ENCODE results near the gene PPFIA1. TPM values are rescaled to one million over a fixed set of nuclear protein-coding genes. Genes with fewer than 3 reads are reported as not detected.

PPFIA1 gene
- total and polyA plus RNA-seq, 2 experiments from 2014 or later: 36.0 to 39.6 TPM

GRCh38 chr11:70314730-70315129, 44.2 kb downstream of the PPFIA1 start:
- no peak overlapping the region for H3K4me2 ChIP-seq
- peaks cover 12% of the 10 kb centered on the region for H4K20me1 ChIP-seq (ENCODE audit: insufficient read depth, poor library complexity, severe bottlenecking)
- no peak for TF ChIP-seq EZH2phosphoT487 (IDR thresholded peaks at IDR 0.05; ENCODE audit: low read depth, severe bottlenecking, unreplicated experiment)
- TF ChIP-seq EZH2 (IDR thresholded peaks at IDR 0.05; ENCODE audit: borderline replicate concordance): no peak
- no peak overlapping the region for H3K27ac ChIP-seq
- H2AFZ ChIP-seq: no peak overlapping the region
- 82% methylated on average over 10 of the region's 10 CpGs for WGBS (ENCODE audit: low lambda C conversion rate, missing lambda C conversion rate)
- no peaks in the 10 kb centered on the region for H3K9me3 ChIP-seq (ENCODE audit: low read depth)
- no peaks in the 10 kb centered on the region for H3K27me3 ChIP-seq
- peaks cover 55% of the 10 kb centered on the region for H3K79me2 ChIP-seq
- peaks cover 5% of the 10 kb centered on the region for H3K4me1 ChIP-seq (ENCODE audit: insufficient read depth)
- H3K9me2 ChIP-seq (replicated peaks; ENCODE audit: insufficient read depth): no peaks in the 10 kb centered on the region
- H3K4me3 ChIP-seq: no peak overlapping the region
- DNase-seq (ENCODE audit: low spot score): no peak
- H3K36me3 ChIP-seq (replicated peaks; ENCODE audit: insufficient read depth, low read depth): no peaks in the 10 kb centered on the region

GRCh38 chr11:70315716-70316115, 45.2 kb downstream of the PPFIA1 start:
- DNase-seq (ENCODE audit: low spot score): no peak
- TF ChIP-seq CTCF (IDR thresholded peaks at IDR 0.05; ENCODE audit: poor library complexity): no peak
- TF ChIP-seq EZH2 (IDR thresholded peaks at IDR 0.05; ENCODE audit: borderline replicate concordance): no peak
- no peak for TF ChIP-seq EZH2phosphoT487 (IDR thresholded peaks at IDR 0.05; ENCODE audit: low read depth, severe bottlenecking, unreplicated experiment)
- Histone ChIP-seq H2AFZ (no peak overlapping the region), H3K4me3 (no peak overlapping the region), H4K20me1 (ENCODE audit: insufficient read depth, poor library complexity, severe bottlenecking) (peaks cover 11% of the 10 kb centered on the region), H3K36me3 (replicated peaks; ENCODE audit: insufficient read depth, low read depth) (no peaks in the 10 kb centered on the region), H3K27me3 (no peaks in the 10 kb centered on the region), H3K27ac (no peak overlapping the region), H3K4me2 (no peak overlapping the region), H3K79me2 (peaks cover 47% of the 10 kb centered on the region), H3K4me1 (ENCODE audit: insufficient read depth) (peaks cover 5% of the 10 kb centered on the region), H3K9me3 (ENCODE audit: low read depth) (no peaks in the 10 kb centered on the region), H3K9me2 (replicated peaks; ENCODE audit: insufficient read depth) (no peaks in the 10 kb centered on the region)
- WGBS (ENCODE audit: low lambda C conversion rate, missing lambda C conversion rate): 100% methylated on average over 4 of the region's 4 CpGs

- Histone ChIP-seq H3K79me2 (peaks cover 47% of the 10 kb centered on the region), H3K27ac (no peak overlapping the region), H3K9me3 (ENCODE audit: low read depth) (no peaks in the 10 kb centered on the region)
Observed at GRCh38 chr11:70317581-70318305, 47.3 kb downstream of the PPFIA1 start.

More at GRCh38 chr11:70317581-70318305, 47.3 kb downstream of the PPFIA1 start:
- no peak for DNase-seq (ENCODE audit: low spot score)
- WGBS (ENCODE audit: low lambda C conversion rate, missing lambda C conversion rate): 98% methylated on average over 14 of the region's 14 CpGs
- Histone ChIP-seq H3K4me2 (no peak overlapping the region), H3K4me3 (no peak overlapping the region), H4K20me1 (ENCODE audit: insufficient read depth, poor library complexity, severe bottlenecking) (peaks cover 6% of the 10 kb centered on the region), H3K4me1 (ENCODE audit: insufficient read depth) (peaks cover 2% of the 10 kb centered on the region), H3K9me2 (replicated peaks; ENCODE audit: insufficient read depth) (no peaks in the 10 kb centered on the region), H3K36me3 (replicated peaks; ENCODE audit: insufficient read depth, low read depth) (no peaks in the 10 kb centered on the region), H2AFZ (no peak overlapping the region), H3K27me3 (no peaks in the 10 kb centered on the region)
- TF ChIP-seq EZH2 (IDR thresholded peaks at IDR 0.05; ENCODE audit: borderline replicate concordance) (no peak), EZH2phosphoT487 (IDR thresholded peaks at IDR 0.05; ENCODE audit: low read depth, severe bottlenecking, unreplicated experiment) (no peak), CTCF (IDR thresholded peaks at IDR 0.05; ENCODE audit: poor library complexity) (no peak)

All from hepatocyte (in vitro differentiated cells).